A549 treated with Mapracorat at 1 μM for 4 hours (cell line): Measurements from ENCODE around the gene MAST1. TPM values are rescaled to one million over a fixed set of nuclear protein-coding genes. Genes with fewer than 3 reads are reported as not detected.

Experiments
- total RNA-seq: library from RNA; stranded (reverse); fragments of 200-300 nt; extraction: Qiagen RNA extraction; gene quantifications from 5 replicates; pipeline ENCODE4 v1.2.3, GENCODE V29; 2022

The MAST1 gene
- total RNA-seq: 1.4 to 2.6 TPM (median 1.9 TPM) in 5 replicates

DNA sequence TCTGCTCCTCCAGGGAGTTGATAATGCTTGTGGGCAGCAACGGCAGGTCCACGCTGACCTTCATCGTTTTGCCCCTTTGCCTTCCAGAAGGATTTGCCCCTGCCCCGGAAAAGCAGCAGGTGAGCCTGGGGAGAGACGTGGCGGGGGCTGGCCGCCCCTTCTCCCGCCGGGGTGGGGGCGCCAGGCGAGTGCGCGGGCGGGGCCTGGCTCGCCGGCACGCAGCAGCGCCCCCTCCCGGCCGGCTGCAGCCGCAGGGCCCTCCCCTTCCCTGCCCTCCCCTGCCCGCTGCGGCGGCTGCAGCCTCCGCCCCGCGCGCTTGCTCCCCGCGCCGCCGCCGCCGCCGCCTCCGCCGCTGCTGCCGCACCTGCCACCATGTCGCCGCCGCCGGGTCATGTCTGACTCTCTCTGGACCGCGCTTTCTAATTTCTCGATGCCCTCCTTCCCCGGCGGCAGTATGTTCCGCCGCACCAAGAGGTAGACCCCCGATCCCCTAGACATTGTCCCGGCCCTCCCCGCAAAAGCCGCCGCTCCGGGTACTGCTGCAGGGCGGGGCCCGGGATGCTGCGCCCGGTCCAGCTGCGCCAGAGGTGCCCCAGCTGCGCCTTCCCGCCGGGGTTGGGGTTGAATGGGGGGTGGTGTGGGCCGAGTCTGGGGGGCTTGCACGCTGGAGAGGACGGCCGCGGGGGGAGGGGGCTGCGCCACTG, at the start of gene MAST1:
TSS of gene MAST1 (plus strand) at position 334 of the 704 bp plus-strand sequence. CDS start at position 392, 58 bp downstream.

DNA sequence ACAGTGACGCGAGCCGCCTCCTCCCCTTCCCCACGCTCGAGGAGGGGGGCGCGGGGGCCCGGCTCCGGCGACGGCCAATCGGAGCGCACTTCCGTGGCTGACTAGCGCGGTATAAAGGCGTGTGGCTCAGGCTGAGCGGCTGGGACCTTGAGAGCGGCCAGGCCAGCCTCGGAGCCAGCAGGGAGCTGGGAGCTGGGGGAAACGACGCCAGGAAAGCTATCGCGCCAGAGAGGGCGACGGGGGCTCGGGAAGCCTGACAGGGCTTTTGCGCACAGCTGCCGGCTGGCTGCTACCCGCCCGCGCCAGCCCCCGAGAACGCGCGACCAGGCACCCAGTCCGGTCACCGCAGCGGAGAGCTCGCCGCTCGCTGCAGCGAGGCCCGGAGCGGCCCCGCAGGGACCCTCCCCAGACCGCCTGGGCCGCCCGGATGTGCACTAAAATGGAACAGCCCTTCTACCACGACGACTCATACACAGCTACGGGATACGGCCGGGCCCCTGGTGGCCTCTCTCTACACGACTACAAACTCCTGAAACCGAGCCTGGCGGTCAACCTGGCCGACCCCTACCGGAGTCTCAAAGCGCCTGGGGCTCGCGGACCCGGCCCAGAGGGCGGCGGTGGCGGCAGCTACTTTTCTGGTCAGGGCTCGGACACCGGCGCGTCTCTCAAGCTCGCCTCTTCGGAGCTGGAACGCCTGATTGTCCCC, 46.8 kb upstream of the MAST1 start, which contains the start of gene JUNB:
TSS of gene JUNB (plus strand) at position 142 of the 706 bp plus-strand sequence. CDS start at position 428, 286 bp downstream.

DNA sequence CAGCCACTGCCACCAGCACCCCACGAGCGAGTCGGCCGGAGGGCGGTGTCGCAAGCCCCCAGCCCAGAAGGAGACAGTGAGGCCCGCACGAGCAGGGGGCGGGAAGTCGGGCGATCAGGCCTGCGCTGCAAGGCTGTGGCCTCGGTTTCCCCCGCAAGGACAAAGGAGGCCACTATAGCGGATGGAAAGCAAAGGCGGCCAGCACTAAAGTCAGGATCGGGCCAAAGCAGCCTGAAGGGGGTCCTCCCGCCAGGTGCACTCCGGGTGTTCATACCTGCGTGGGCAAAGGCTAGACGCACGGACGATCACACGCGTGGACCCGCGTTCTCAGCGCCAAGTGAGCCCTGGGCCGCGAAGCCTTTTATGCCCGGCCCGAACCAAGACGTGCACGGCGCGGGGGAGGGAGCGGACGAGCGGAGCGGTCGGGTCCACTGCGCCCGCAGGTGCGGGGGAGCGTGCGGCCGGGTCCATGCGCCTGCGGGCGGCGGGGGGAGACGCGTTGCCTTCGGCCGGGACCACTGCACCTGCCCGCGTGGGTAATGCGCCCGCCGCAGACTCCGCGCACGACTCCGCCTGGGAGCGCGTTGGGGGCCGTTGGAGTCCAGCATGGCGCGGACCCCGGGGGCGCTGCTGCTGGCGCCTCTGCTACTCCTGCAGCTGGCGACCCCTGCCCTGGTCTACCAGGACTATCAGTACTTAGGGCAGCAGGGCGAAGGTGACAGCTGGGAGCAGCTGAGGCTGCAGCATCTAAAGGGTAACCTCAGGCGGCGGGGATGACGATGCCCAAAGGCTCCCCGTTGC, 36.6 kb upstream of the MAST1 start, which contains the start of the genes PRDX2 and THSD8:
TSS of gene PRDX2 (minus strand) at position 335 of the 801 bp plus-strand sequence. CDS start 539 bp downstream, outside the sequence.
TSS of gene THSD8 (plus strand) at position 604 of the 801 bp plus-strand sequence. CDS start at position 607, 3 bp downstream.

DNA sequence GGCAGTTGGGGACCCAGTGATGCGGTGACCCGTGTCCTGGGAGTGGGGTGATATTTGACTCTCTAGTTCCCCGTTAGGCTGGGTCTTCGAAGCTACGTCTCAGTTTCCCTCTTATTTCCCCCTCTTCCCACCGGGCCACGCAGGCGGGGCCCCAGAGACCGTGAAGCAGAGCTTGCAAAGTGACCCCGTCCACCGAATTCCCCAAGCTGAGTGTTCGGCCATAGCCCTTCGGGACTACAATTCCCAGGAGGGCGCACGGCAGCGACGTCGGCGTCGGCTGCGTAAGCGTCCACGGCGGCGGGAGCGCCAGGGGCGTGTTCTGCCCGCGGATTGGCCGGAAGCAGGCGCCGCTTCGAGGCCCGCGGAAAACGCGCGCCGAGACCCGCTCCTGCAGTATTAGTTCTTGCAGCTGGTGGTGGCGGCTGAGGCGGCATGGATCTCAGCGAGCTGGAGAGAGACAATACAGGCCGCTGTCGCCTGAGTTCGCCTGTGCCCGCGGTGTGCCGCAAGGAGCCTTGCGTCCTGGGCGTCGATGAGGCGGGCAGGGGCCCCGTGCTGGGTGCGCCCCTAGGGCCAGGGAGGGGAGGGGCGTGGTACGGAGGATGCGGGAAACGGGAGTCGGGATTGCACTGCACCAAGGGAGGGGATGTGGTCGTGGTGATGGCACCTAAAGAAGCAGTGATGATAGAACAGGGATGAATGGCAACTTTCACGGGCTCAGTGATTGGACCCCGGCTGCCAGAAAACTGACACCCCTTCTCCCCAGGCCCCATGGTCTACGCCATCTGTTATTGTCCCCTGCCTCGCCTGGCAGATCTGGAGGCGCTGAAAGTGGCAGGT, 31.9 kb upstream of the MAST1 start, which contains the start of gene RNASEH2A:
TSS of gene RNASEH2A (plus strand) at position 343 of the 840 bp plus-strand sequence. CDS start at position 433, 90 bp downstream.

DNA sequence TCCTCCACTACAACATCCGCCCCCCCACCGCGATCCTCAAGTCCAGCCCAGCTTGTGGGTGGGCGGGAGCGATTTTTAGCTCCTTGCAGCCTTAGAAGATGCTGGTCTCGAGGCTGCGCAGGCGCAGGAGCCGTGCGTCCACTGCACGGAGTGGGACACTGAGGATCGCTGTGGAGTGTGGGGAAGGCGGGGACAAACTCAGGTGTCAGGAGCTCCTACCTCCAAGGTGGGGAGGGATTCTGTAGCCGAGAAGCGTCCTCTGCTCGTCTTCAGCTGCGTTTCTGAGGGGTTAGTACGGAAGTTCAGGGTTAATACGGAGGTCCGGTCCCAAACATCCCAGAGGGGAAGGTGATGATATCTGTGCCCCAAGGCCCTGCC, 3.8 kb upstream of the MAST1 start, which contains the start of gene RTBDN:
TSS of gene RTBDN (minus strand) at position 14 of the 378 bp plus-strand sequence. CDS start 4,600 bp downstream, outside the sequence.

DNA sequence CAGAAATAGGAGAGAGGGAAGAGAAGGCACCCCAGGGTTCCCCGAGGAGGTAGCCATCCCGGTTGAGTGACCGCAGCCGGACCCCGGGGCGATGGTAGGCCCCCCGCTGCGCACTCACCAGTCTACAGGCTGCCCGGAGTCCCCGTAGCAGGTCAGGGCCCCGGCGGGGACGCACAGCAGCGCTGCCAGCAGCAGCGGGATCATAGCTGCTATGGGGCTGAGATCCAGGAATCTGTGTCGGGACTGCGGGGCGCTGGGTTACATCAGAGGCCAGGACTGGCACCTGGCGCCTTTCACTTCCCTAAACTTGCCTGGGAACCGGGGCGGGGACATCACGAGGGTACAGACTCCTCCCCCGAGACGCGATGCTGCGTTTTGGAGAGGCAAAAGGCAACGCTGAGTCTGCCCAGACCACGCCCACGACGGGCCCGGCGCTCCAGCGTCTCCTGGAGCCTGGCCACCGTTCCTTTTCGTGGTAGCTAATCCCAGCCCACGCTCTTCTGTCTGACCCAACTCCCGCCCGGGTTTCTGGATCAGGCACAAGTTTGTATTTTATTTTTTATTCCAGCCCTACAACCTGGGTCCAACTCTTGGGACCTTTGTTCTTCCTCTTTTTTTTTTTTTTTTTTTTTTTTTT, 43.0 kb downstream of the MAST1 start, which contains the start of gene DNASE2:
TSS of gene DNASE2 (minus strand) at position 278 of the 637 bp plus-strand sequence. CDS start at position 204, 74 bp downstream.

DNA sequence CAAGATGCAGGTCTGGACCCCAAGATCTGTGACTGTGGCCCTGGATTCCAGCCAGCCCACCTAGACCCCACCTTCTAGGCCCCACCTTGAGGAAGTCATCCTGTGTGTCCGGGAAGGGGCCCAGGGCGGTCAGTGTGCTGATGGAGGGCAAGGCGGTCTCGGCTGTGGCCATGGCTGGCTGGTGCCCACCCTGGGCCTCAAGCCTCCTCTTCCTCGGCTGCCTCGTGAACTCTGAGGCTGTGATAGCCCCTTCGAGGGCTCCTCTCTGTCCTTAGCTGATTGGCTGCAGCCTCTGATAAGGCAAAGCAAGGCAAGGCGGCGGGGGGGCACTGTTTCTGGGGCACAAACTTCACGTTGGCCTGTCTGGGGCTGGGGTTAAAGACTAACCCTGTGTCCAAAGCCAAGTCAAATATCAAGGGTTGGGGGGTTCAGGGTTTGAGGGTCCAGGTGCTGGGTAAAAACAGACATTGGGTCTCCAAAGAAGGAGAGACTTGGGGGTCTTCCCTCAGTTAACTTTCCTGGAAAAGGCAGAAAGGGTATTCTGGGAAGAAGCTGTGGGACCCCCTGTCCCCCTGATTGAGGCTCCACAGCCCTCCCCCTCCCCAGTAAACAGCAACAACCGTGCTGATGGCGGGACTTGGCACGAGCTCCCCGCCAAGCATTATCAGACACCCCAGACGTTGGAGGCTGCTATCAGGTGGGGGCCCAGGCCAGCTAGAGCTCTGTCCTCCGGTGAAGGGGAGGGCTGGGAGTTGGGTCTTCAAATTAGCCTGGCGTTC, 48.8 kb downstream of the MAST1 start, which contains the start of gene KLF1:
TSS of gene KLF1 (minus strand) at position 233 of the 779 bp plus-strand sequence. CDS start at position 172, 61 bp downstream.

DNA sequence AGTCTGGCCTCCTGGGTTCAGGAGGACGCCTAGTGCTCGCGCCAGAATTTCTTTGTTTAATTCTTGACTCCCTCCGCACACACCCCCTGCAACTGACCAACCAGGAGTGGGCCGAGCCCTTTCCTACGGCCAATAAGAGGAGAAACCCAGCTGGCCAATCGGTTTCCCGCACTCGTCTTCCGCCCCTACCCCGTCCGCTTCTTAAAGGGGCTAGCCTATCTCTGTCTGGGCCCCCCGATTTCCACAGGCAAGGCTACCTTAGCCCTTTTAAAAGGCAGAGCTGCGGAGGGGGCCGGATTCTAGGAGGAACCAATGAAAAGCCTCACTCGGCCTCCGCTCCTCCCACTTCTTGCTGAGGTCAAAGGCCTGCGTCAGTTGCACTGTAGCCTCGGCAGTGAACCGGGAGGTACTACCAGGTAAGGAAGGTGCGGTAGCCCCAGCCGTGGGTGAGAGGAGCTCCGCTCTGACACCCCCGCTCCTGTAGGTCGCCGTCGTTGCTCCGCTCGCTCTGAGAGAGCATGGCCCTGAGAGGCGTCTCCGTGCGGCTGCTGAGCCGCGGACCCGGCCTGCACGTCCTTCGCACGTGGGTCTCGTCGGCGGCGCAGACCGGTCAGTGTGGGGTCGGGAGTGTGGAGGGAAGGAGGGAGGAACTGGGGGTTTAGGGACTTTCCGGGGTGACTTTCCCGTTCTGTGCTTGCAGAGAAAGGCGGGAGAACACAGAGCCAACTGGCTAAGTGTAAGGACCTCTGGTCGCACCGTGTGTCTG, 52.7 kb downstream of the MAST1 start, which contains the start of gene GCDH:
TSS of gene GCDH (plus strand) at position 374 of the 766 bp plus-strand sequence. CDS start at position 519, 145 bp downstream.

Other genes with a start within 250 kb of the MAST1 start
- gene ZNF490, start 227.7 kb upstream of the MAST1 start, total RNA-seq: 0.29 to 0.89 TPM (median 0.77 TPM) in 5 replicates
- gene ZNF791, start 227.6 kb upstream of the MAST1 start, total RNA-seq: 4.1 to 6.0 TPM (median 4.9 TPM) in 5 replicates
- 15.8 to 20.2 TPM (median 19.2 TPM) in 5 replicates for gene MAN2B1, start 171.8 kb upstream of the MAST1 start, total RNA-seq
- gene WDR83, start 171.7 kb upstream of the MAST1 start, total RNA-seq: 8.6 to 11.4 TPM (median 9.1 TPM) in 5 replicates
- gene DHPS, start 156.6 kb upstream of the MAST1 start, total RNA-seq: 34.7 to 50.4 TPM (median 49.3 TPM) in 5 replicates
- gene GNG14, start 150.5 kb upstream of the MAST1 start, total RNA-seq: not detected in 5 replicates
- gene FBXW9, start 141.9 kb upstream of the MAST1 start, total RNA-seq: 9.1 to 14.4 TPM (median 12.9 TPM) in 5 replicates
- 24.4 to 36.5 TPM (median 34.0 TPM) in 5 replicates for gene TNPO2, start 114.6 kb upstream of the MAST1 start, total RNA-seq
- 151 to 217 TPM (median 202 TPM) in 5 replicates for gene TRIR, start 103.8 kb upstream of the MAST1 start, total RNA-seq
- 78.1 to 102 TPM (median 96.8 TPM) in 5 replicates for gene GET3, start 101.0 kb upstream of the MAST1 start, total RNA-seq
- gene BEST2, start 86.7 kb upstream of the MAST1 start, total RNA-seq: 1.5 to 2.3 TPM (median 1.8 TPM) in 5 replicates
- 9.6 to 11.8 TPM (median 10.1 TPM) in 5 replicates for gene HOOK2, start 63.0 kb upstream of the MAST1 start, total RNA-seq
- 115 to 209 TPM (median 173 TPM) in 5 replicates for gene JUNB, start 47.0 kb upstream of the MAST1 start, total RNA-seq
- gene PRDX2, start 36.7 kb upstream of the MAST1 start, total RNA-seq: 0.33 to 0.87 TPM (median 0.68 TPM) in 4 of 5 replicates, not detected in the other
- 7.7 to 15.0 TPM (median 11.7 TPM) in 4 of 5 replicates, not detected in the other for gene THSD8, start 36.4 kb upstream of the MAST1 start, total RNA-seq
- gene RNASEH2A, start 31.9 kb upstream of the MAST1 start, total RNA-seq: 39.1 to 48.3 TPM (median 46.8 TPM) in 5 replicates
- 0.22 to 0.48 TPM (median 0.33 TPM) in 3 of 5 replicates, not detected in the others for gene RTBDN, start 3.9 kb upstream of the MAST1 start, total RNA-seq
- gene DNASE2, start 42.9 kb downstream of the MAST1 start, total RNA-seq: 26.6 to 32.2 TPM (median 29.9 TPM) in 5 replicates
- gene KLF1, start 48.7 kb downstream of the MAST1 start, total RNA-seq: 0.10 TPM in 1 of 5 replicates, not detected in the others
- gene GCDH, start 52.6 kb downstream of the MAST1 start, total RNA-seq: 8.7 to 10.3 TPM (median 9.7 TPM) in 5 replicates
- gene SYCE2, start 80.8 kb downstream of the MAST1 start, total RNA-seq: 0.42 to 0.75 TPM (median 0.58 TPM) in 5 replicates
- 59.9 to 78.1 TPM (median 68.9 TPM) in 5 replicates for gene FARSA, start 95.2 kb downstream of the MAST1 start, total RNA-seq
- 493 to 527 TPM (median 508 TPM) in 5 replicates for gene CALR, start 100.1 kb downstream of the MAST1 start, total RNA-seq
- gene RAD23A, start 107.3 kb downstream of the MAST1 start, total RNA-seq: 69.3 to 81.9 TPM (median 80.5 TPM) in 5 replicates
- 31.0 to 58.2 TPM (median 54.0 TPM) in 5 replicates for gene GADD45GIP1, start 118.7 kb downstream of the MAST1 start, total RNA-seq
- gene DAND5, start 131.1 kb downstream of the MAST1 start, total RNA-seq: 0.09 to 0.12 TPM in 2 of 5 replicates, not detected in the others
- 2.5 to 4.3 TPM (median 3.8 TPM) in 5 replicates for gene NFIX, start 157.0 kb downstream of the MAST1 start, total RNA-seq